ENCODE results near the gene BCAS3.

GRCh38 chr17:61376931-61377838 lies 699.5 kb downstream of the BCAS3 start:
- no peak for TF ChIP-seq CTCF (IDR thresholded peaks at IDR 0.05)
- TF ChIP-seq EP300 (IDR thresholded peaks at IDR 0.05; ENCODE audit: low read depth) = no peak
- TF ChIP-seq POLR2A (IDR thresholded peaks at IDR 0.05) = no peak
- TF ChIP-seq POLR2AphosphoS5 (IDR thresholded peaks at IDR 0.05) = no peak

All from transverse colon (tissue), 4 donors.